ENCODE data around the gene RTRAF. TPM values are rescaled to one million over a fixed set of nuclear protein-coding genes. Genes with fewer than 3 reads are reported as not detected.

Gene RTRAF
- total RNA-seq, 3 donors from 2014 or later (not counting 1 experiment from before 2014, with no cell fraction given) = 84.3 to 96.5 (median 92.7) TPM

- no peaks in the 10 kb centered on the region for H3K27me3 ChIP-seq (ENCODE audit: control insufficient read depth, insufficient read depth, low read length)
- H3K4me1 Mint-ChIP-seq = peaks cover 0 to 4% of the 10 kb centered on the region in 2 donors
- DNase-seq = no peak
- no peak overlapping the region for H3K4me3 ChIP-seq (ENCODE audit: low read length)
- H3K4me3 Mint-ChIP-seq = no peak overlapping the region
- no peak overlapping the region for H3K27ac Mint-ChIP-seq
- no peak overlapping the region for H3K27ac ChIP-seq (ENCODE audit: low read length)
- H3K27me3 Mint-ChIP-seq (ENCODE audit: low read depth in 2 of 2) = peaks cover 2 to 17% of the 10 kb centered on the region in 2 donors
- no peaks in the 10 kb centered on the region for H3K36me3 Mint-ChIP-seq
- no peaks in the 10 kb centered on the region for H3K9me3 Mint-ChIP-seq
- no peak for ATAC-seq
- intact Hi-C loops (cut with micrococcal nuclease) = no loop called here
- H3K9me3 ChIP-seq (ENCODE audit: control insufficient read depth, insufficient read depth, low read length) = no peaks in the 10 kb centered on the region
- TF ChIP-seq, protein P1, sequence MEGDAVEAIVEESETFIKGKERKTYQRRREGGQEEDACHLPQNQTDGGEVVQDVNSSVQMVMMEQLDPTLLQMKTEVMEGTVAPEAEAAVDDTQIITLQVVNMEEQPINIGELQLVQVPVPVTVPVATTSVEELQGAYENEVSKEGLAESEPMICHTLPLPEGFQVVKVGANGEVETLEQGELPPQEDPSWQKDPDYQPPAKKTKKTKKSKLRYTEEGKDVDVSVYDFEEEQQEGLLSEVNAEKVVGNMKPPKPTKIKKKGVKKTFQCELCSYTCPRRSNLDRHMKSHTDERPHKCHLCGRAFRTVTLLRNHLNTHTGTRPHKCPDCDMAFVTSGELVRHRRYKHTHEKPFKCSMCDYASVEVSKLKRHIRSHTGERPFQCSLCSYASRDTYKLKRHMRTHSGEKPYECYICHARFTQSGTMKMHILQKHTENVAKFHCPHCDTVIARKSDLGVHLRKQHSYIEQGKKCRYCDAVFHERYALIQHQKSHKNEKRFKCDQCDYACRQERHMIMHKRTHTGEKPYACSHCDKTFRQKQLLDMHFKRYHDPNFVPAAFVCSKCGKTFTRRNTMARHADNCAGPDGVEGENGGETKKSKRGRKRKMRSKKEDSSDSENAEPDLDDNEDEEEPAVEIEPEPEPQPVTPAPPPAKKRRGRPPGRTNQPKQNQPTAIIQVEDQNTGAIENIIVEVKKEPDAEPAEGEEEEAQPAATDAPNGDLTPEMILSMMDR (IDR thresholded peaks at IDR 0.05) = no peak
- H3K36me3 ChIP-seq (ENCODE audit: control insufficient read depth, insufficient read depth, low read length) = no peaks in the 10 kb centered on the region
- H3K4me1 ChIP-seq (ENCODE audit: control insufficient read depth, insufficient read depth, low read length) = no peaks in the 10 kb centered on the region
Measured at GRCh38 chr14:52025310-52025709, 36.0 kb downstream of the RTRAF start.

DNA sequence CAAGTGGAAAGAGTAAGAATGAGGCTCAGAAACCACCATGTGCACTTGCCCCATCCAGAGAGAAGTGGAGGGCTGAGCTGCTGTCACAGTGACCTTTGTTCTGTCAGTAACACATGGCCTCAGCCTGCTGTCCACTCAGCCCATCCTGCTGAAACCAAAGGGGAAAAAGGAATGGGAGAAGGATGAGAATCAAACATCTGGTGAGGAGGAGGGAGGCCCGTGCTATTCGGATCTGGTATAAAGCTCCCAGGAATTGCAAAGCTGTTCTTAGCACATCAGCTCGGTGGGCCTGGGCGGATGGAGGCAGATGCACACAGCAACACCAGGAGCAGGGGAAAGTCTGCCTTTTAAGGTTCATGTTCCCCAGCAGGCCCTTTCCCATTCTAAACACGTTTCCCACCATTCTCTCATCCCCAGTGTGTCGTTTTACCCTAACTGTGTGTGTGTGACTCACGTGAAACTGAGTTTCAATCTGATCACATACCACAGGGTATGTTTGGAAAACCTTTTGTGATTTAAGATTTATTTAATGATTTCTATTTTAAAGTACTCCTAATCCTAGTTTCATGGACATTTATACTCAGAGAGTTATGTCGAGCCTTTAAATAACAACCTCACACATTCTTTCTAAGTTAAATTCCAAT is 36.8 kb downstream of the RTRAF start:
- Mint-ChIP-seq H3K27ac (no peak overlapping the region), H3K4me1 (peaks cover 0 to 4% of the 10 kb centered on the region in 2 donors), H3K27me3 (ENCODE audit: low read depth in 2 of 2) (peaks cover 3 to 21% of the 10 kb centered on the region in 2 donors), H3K4me3 (no peak overlapping the region), H3K9me3 (no peaks in the 10 kb centered on the region), H3K36me3 (no peaks in the 10 kb centered on the region)
- Histone ChIP-seq H3K27me3 (ENCODE audit: control insufficient read depth, insufficient read depth, low read length) (no peaks in the 10 kb centered on the region), H3K36me3 (ENCODE audit: control insufficient read depth, insufficient read depth, low read length) (no peaks in the 10 kb centered on the region), H3K9me3 (ENCODE audit: control insufficient read depth, insufficient read depth, low read length) (no peaks in the 10 kb centered on the region), H3K4me3 (ENCODE audit: low read length) (no peak overlapping the region), H3K4me1 (ENCODE audit: control insufficient read depth, insufficient read depth, low read length) (no peaks in the 10 kb centered on the region), H3K27ac (ENCODE audit: low read length) (no peak overlapping the region)
- 80% methylated on average over 6 of the region's 8 CpGs for WGBS (ENCODE audit: insufficient coverage)
- DNase-seq (no peak), ATAC-seq (no peak)
- intact Hi-C loops (cut with micrococcal nuclease) = no loop called here
- TF ChIP-seq, protein P1 (IDR thresholded peaks at IDR 0.05) = no peak

DNA sequence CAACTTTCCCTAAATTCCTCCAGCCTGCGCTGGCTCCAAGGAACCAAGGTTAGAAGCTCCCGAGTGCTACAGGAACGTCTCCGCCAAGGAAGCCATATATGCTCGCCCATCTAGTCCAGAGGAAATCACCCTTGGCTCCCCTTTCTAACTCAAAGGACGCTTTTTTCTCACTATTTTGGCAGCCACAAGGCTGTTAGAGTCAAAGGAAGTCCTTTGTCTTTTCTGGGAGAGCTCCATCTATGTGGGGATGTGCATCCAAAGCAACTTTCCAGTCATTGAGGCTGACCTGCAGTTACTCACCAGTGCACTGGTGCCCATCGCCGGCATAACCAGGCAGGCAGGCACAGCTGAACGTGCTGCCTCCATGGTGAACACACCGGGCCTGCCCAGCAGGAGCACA is 37.6 kb downstream of the RTRAF start:
- ATAC-seq (no peak), DNase-seq (no peak)
- Histone ChIP-seq H3K4me3 (ENCODE audit: low read length) (no peak overlapping the region), H3K4me1 (ENCODE audit: control insufficient read depth, insufficient read depth, low read length) (no peaks in the 10 kb centered on the region), H3K27ac (ENCODE audit: low read length) (no peak overlapping the region), H3K27me3 (ENCODE audit: control insufficient read depth, insufficient read depth, low read length) (no peaks in the 10 kb centered on the region), H3K9me3 (ENCODE audit: control insufficient read depth, insufficient read depth, low read length) (no peaks in the 10 kb centered on the region), H3K36me3 (ENCODE audit: control insufficient read depth, insufficient read depth, low read length) (no peaks in the 10 kb centered on the region)
- TF ChIP-seq, protein P1 (IDR thresholded peaks at IDR 0.05) = no peak
- no peaks in the 10 kb centered on the region for H3K9me3 Mint-ChIP-seq
- H3K4me3 Mint-ChIP-seq = no peak overlapping the region
- H3K27me3 Mint-ChIP-seq (ENCODE audit: low read depth in 2 of 2) = peaks cover 5 to 29% of the 10 kb centered on the region in 2 donors
- intact Hi-C loops (cut with micrococcal nuclease) = no loop called here
- no peak overlapping the region for H3K27ac Mint-ChIP-seq
- H3K4me1 Mint-ChIP-seq = peaks cover 0 to 4% of the 10 kb centered on the region in 2 donors
- no peaks in the 10 kb centered on the region for H3K36me3 Mint-ChIP-seq
- 97% methylated on average over 10 of the region's 10 CpGs for WGBS (ENCODE audit: insufficient coverage)

- DNase-seq = no peak
- Histone ChIP-seq H3K4me1 (ENCODE audit: control insufficient read depth, insufficient read depth, low read length) (no peaks in the 10 kb centered on the region), H3K4me3 (ENCODE audit: low read length) (no peak overlapping the region), H3K36me3 (ENCODE audit: control insufficient read depth, insufficient read depth, low read length) (no peaks in the 10 kb centered on the region), H3K27me3 (ENCODE audit: control insufficient read depth, insufficient read depth, low read length) (no peaks in the 10 kb centered on the region), H3K9me3 (ENCODE audit: control insufficient read depth, insufficient read depth, low read length) (no peaks in the 10 kb centered on the region), H3K27ac (ENCODE audit: low read length) (no peak overlapping the region)
- TF ChIP-seq, protein P1 (IDR thresholded peaks at IDR 0.05) = no peak
- Mint-ChIP-seq H3K27ac (no peak overlapping the region), H3K36me3 (no peaks in the 10 kb centered on the region), H3K4me1 (no peaks in the 10 kb centered on the region), H3K27me3 (ENCODE audit: low read depth in 2 of 2) (peaks cover 8 to 49% of the 10 kb centered on the region in 2 donors), H3K4me3 (no peak overlapping the region), H3K9me3 (no peaks in the 10 kb centered on the region)
- intact Hi-C loops (cut with micrococcal nuclease) = no loop called here
- no peak for ATAC-seq
- 70% methylated on average over 1 of the region's 1 CpG for WGBS (ENCODE audit: insufficient coverage)
Measured at GRCh38 chr14:52029881-52030280, 40.5 kb downstream of the RTRAF start.

Data from natural killer cell (primary cell).